Ovary (tissue), 10 donors: ENCODE data around the gene UFSP1. TPM values are rescaled to one million over a fixed set of nuclear protein-coding genes. Genes with fewer than 3 reads are reported as not detected.
"Not testable (repeated sequence)": the region's sequence is repeated elsewhere in the genome, so short reads cannot be mapped to it uniquely, and the experiment has no call there.

Experiments
- DNase-seq, 5 donors: peaks; one replicate each; pipeline ENCODE4 v3.0.0-alpha.2; 2019 to 2020
- H3K27ac ChIP-seq, 2 donors: fragments of 200-600 bp; one replicate each; pipeline versions ENCODE4 v1.5.1 to v1.8.0; 2019 to 2022
- H3K27me3 ChIP-seq: fragments of 200-600 bp; one replicate; pipeline ENCODE4 v1.8.0; 2022
- H3K36me3 ChIP-seq: fragments of 200-600 bp; sonication (generic); one replicate; pipeline ENCODE4 v1.5.1; 2019
- H3K4me1 ChIP-seq: one replicate; pipeline ENCODE4 v1.8.1; 2013; ENCODE audit warnings: mild to moderate bottlenecking, moderate library complexity; ENCODE audit not compliant: insufficient read depth
- H3K4me3 ChIP-seq: fragments of 200-600 bp; sonication (generic); one replicate; pipeline ENCODE4 v1.5.1; 2017
- H3K9me3 ChIP-seq, 2 donors: fragments of 200-600 bp in 1 of 2; sonication (generic) in 1 of 2; one replicate each; pipeline versions ENCODE4 v1.5.1 to v1.8.1; 2013 to 2019; ENCODE audit warnings: mild to moderate bottlenecking in 1 of 2, moderate library complexity in 1 of 2
- CTCF ChIP-seq, 3 donors: fragments of 450-650 bp in 2 of 3; fragments of 200-600 bp in 1 of 3; IDR thresholded peaks; one replicate each; pipeline versions ENCODE4 v1.5.1 to v1.8.0; 2016 to 2022; ENCODE audit warnings: antibody characterized with exemption in 3 of 3, mild to moderate bottlenecking in 1 of 3
- EP300 ChIP-seq: sonication (generic); formaldehyde crosslinking; IDR thresholded peaks from one replicate; pipeline ENCODE4 v1.6.1; 2017; ENCODE audit warnings: antibody characterized with exemption
- POLR2A ChIP-seq: fragments of 450-650 bp; IDR thresholded peaks from one replicate; pipeline ENCODE4 v1.6.1; 2017; ENCODE audit warnings: antibody characterized with exemption, mild to moderate bottlenecking, moderate library complexity
- WGBS, 3 donors: extraction: QIAGEN DNeasy Blood & Tissue Kit in 1 of 3; methylation state at CpG; one replicate each; pipeline versions ENCODE4 v1.1.5 to v1.1.7; 2013 to 2017; 5-methylcytosine and 5-hydroxymethylcytosine counted together
- intact Hi-C, 4 donors: fragments of 100-400 bp; cut with DNase I; formaldehyde crosslinking; loops; one replicate each; pipeline versions ENCODE4 v1.11.0 to v1.15.1; 2022 to 2023
- long read RNA-seq, 3 donors: library from polyadenylated mRNA in 2 of 3; unstranded in 2 of 3; transcript quantifications; one replicate each; pipeline ENCODE4 v2.0.0 and lab custom pipeline, GENCODE V29; 2021 to 2026
- polyA plus RNA-seq, 2 donors: library from polyadenylated mRNA; stranded (reverse); fragments of 200-250 nt in 1 of 2; fragments of 350-450 nt in 1 of 2; fragmentation: Illumina TruSeq in 1 of 2; extraction: RNeasy Lipid Tissue Mini Kit (QIAGEN cat#74804) in 1 of 2; gene quantifications; one replicate each; pipeline ENCODE4 v1.2.3, GENCODE V29; 2013 to 2014
- total RNA-seq, 7 donors: library from RNA; depleted of rRNA in 2 of 7; stranded (reverse); fragments of >200 nt in 2 of 7; fragmentation: NEBNext Ultra II Directional in 3 of 7; extraction: Animal tissue kit (Norgen Biotek cat#: 25700) in 3 of 7; gene quantifications; one replicate each; pipeline versions ENCODE4 v1.1.0 to v1.2.4, GENCODE V29; 2016 to 2023
- donor health status: DM: no; HTN: no; CAD: no; lungs with moderate emphysema.
- donor health status: DM: no; HTN: no; CAD: no.
- donor health status: Bipolar disorder and iron deficiency.
- donor health status: DM: yes; HTN: yes; CAD: no.
- donor health status: DM: no; HTN: no; CAD: no.
- donor health status: DM: yes; HTN: yes; CAD: no.

Gene UFSP1
- 1 to 10 TPM; 2.9 to 7.9 (median 4.7) TPM for total RNA-seq
- 1 to 10 TPM in 1 of 2 donors, under 1 TPM in 1; 0.38 to 1.8 TPM for polyA plus RNA-seq
- long read RNA-seq, donor 1, partial matches to known transcripts, result 0 of 2 reads
- long read RNA-seq, donor 1, other reads (novel, unspliced or antisense), result 0 of 2 reads
- long read RNA-seq, donor 2, result 0 reads
- long read RNA-seq, donor 3, partial matches to known transcripts, result 0 of 4 reads
- long read RNA-seq, donor 3, other reads (novel, unspliced or antisense), result 0 of 4 reads

- peak in 1 of 5 donors; percentile 56 for DNase-seq
- TF ChIP-seq EP300, result no peak
- peak in 1 of 3 donors; percentile 14 for TF ChIP-seq CTCF (IDR thresholded peaks at IDR 0.05)
- whole genome bisulfite sequencing, 3 donors, result 1 to 2% (median 1%) methylated on average over 60 to 73 of the region's 73 CpGs
Measured at GRCh38 chr7:100888988-100889750, at the start of gene UFSP1. Gene UFSP1, minus strand, starts transcription at chr7:100889715. Its CDS starts 444 bp downstream, at chr7:100889271.

GRCh38 chr7:100936167-100936566 lies 46.7 kb upstream of the UFSP1 start:
- H3K4me1 ChIP-seq, H3K27ac ChIP-seq, H3K4me3 ChIP-seq, H3K36me3 ChIP-seq, H3K9me3 ChIP-seq, intact Hi-C loops, H3K27me3 ChIP-seq, DNase-seq: not testable (repeated sequence)
- 77 to 90% (median 86%) methylated on average over 7 of the region's 7 CpGs for WGBS, 3 donors

More at GRCh38 chr7:100888988-100889750, at the start of gene UFSP1:
- peak within 1 kb of the TSS; percentile 38 to 67 for H3K27ac ChIP-seq
- peaks cover 4% of the 10 kb centered on the region for H3K4me1 ChIP-seq
- H3K9me3 ChIP-seq, result no peaks in the 10 kb centered on the region
- no peaks in the 10 kb centered on the region for H3K36me3 ChIP-seq
- no peaks in the 10 kb centered on the region for H3K27me3 ChIP-seq
- intact Hi-C loops, result no loop called here
- peak within 1 kb of the TSS; percentile 64 for H3K4me3 ChIP-seq

DNA sequence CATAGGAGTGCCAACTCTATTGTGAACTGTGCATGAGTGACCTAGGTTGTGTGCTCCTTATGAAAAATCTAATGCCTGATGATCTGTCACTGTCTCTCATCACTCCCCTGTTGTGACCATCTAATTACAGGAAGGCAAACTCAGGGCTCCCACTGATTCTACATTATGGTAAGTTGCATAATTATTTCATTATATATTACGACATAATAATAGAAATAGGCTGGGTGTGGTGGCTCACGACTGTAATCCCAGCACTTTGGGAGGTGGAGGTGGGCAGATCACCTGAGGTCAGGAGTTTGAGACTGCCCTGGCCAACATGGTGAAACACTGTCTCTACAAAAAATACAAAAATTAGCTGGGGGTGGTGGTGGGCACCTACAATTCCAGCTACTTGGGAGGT lies 45.9 kb upstream of the UFSP1 start:
- H3K27ac ChIP-seq, DNase-seq, H3K9me3 ChIP-seq, H3K4me1 ChIP-seq, H3K4me3 ChIP-seq, H3K27me3 ChIP-seq, H3K36me3 ChIP-seq, intact Hi-C loops: not testable (repeated sequence)
- WGBS, 3 donors, result 69 to 81% (median 79%) methylated on average over 2 of the region's 2 CpGs

DNA sequence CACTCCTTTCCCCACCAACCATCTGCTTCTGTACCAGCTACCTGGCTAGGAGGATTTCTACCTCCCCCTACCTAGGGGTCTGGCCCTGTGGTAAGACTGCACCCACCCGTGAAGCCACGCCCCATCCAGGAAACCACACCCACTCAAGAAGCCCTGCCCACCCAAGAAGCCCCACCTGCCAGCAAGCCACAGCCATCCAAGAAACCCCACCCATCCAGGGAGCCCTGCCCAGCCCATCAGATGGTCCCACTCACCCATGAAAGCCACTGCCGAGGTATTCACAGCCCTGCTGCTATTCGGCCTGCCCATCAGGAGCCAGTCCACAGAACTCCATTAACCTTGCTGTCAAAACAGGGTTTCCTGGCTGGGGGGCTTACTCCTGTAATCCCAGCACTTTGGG lies 44.2 kb upstream of the UFSP1 start:
- no peak overlapping the region for H3K27ac ChIP-seq
- no peaks in the 10 kb centered on the region for H3K27me3 ChIP-seq
- no peaks in the 10 kb centered on the region for H3K36me3 ChIP-seq
- H3K4me1 ChIP-seq, result no peaks in the 10 kb centered on the region
- intact Hi-C loops, result no loop called here
- H3K4me3 ChIP-seq, result no peak overlapping the region
- no peaks in the 10 kb centered on the region for H3K9me3 ChIP-seq
- TF ChIP-seq EP300 (no peak), POLR2A (no peak), CTCF (IDR thresholded peaks at IDR 0.05) (no peak)
- no peak for DNase-seq
- 42 to 57% (median 54%) methylated on average over 4 of the region's 4 CpGs for WGBS, 3 donors

GRCh38 chr7:100929808-100930174 lies 40.3 kb upstream of the UFSP1 start:
- intact Hi-C loops, result no loop called here
- TF ChIP-seq CTCF (IDR thresholded peaks at IDR 0.05), result no peak
- no peak for TF ChIP-seq POLR2A
- no peak for TF ChIP-seq EP300
- no peaks in the 10 kb centered on the region for H3K27me3 ChIP-seq
- no peak overlapping the region for H3K4me3 ChIP-seq
- no peaks in the 10 kb centered on the region for H3K4me1 ChIP-seq
- WGBS, 3 donors, result 81 to 94% (median 92%) methylated on average over 1 of the region's 1 CpG
- H3K27ac ChIP-seq, result no peak overlapping the region
- no peaks in the 10 kb centered on the region for H3K9me3 ChIP-seq
- no peak for DNase-seq
- no peaks in the 10 kb centered on the region for H3K36me3 ChIP-seq

DNA sequence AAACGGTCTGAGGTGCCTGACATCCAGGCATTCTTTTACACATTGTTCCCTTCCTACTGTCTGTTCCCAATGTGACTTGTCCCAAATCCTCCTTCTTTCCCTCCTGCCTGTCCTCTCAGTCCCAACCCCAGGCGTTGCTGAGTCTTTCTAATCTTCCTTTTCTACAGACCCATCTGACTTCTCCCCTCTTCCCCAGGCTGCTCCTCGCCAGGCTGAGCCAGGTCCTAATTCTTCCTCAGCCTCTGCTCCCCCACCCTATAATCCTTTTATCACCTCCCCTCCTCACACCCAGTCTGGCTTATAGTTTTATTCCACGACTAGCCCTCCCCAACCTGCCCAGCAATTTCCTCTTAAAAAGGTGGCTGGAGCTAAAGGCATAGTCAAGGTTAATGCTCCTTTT lies 34.1 kb upstream of the UFSP1 start:
- H3K9me3 ChIP-seq, H3K4me1 ChIP-seq, H3K36me3 ChIP-seq, H3K27me3 ChIP-seq, H3K4me3 ChIP-seq, DNase-seq, intact Hi-C loops, H3K27ac ChIP-seq: not testable (repeated sequence)
- 47 to 54% (median 54%) methylated on average over 4 of the region's 4 CpGs for WGBS, 3 donors
